Stimulated activated CD4-positive, alpha-beta T cell treated with anti-CD3 and anti-CD28 coated beads, Interleukin-15, amount 100 ng/mL, for 48 hours (primary cell): Measurements from ENCODE around the gene OOSP4A.
"Not testable (repeated sequence)": the region's sequence is repeated elsewhere in the genome, so short reads cannot be mapped to it uniquely, and the experiment has no call there.

Experiments used
- DNase-seq, 2 donors: peaks; one replicate each; pipeline ENCODE4 v3.0.0-alpha.2; 2020; ENCODE audit warnings: low read depth in 2 of 2

Gene OOSP4A

DNA sequence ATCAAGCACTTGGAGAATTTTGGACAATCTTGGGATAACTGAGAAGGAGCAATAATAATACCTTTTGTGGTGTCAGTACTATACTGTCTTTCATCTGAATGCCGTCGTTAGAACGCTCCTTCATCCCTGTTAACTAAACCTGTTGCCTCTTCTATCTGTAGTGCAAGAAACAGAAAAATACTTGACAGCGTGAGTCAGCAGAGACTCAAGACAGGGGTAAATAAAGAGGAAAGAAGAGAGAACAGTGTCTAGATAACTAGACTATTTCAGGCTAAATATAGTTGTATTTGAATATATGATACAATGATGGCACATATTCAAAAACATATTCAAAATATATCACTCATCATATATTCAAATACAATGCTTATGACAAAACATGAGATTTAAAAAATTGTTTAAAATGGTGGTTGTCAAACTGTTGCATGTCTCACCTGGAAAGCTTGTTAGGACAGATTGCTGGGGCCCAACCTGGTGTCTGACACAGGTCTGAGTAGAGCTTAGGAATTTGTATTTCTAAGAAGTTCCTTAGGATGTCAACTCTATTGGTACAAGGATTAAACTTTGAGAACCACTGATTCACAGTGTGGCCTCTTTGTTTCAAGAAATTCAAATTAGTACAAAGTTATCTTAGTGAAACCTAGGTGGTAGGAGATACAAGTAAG, 17.4 kb downstream of the OOSP4A start:
- DNase-seq = no peak

DNA sequence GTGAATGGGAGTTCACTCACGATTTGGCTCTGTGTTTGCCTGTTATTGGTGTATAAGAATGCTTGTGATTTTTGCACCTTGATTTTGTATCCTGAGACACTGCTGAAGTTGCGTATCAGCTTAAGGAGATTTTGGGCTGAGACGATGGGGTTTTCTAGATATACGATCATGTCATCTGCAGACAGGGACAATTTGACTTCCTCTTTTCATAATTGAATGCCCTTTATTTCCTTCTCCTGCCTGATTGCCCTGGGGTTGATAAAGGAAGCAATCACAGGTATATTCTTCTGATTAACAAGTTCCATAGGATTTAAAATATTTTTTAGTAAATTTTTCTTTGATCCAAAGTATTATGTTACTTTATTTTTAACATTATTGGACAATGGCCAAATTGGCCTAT, 18.2 kb downstream of the OOSP4A start:
- DNase-seq = not testable (repeated sequence)

DNA sequence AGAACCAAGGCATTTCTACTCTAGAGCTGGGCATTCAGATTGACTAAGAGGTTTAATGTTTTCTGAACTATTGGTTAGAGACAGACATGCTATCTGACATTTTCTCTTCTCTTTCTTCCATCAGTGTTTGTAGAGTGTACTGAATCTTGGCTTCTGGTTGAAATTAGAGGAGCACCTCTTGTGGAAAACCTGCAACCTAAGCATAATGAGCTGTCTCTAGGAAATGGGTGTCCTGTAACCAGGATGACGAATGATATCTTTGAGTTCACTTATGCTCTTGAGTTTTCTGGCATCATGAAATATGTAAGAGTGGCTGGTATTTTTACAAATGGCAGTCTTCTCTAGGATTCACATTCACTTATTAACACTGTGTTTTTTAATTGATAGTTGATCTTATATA, 19.4 kb downstream of the OOSP4A start:
- no peak for DNase-seq

DNA sequence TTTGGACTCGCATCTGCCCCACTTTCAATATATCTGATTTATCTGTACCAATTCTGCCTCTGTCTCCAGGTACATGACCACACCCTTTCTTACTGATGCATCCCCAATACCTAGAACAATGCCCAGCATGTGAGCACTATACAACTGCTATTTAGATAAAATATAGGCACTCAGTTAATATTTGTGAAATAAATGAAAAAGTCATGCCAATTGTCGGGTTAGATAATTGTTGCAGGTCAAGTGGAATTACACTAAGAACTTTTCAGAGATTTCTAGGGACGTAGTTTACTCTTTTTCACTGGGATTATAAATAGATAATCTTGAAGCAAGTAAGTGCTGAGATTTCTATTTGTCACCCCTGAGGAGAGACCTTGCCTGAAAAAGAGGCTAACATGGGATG, 20.5 kb downstream of the OOSP4A start:
- no peak for DNase-seq

DNA sequence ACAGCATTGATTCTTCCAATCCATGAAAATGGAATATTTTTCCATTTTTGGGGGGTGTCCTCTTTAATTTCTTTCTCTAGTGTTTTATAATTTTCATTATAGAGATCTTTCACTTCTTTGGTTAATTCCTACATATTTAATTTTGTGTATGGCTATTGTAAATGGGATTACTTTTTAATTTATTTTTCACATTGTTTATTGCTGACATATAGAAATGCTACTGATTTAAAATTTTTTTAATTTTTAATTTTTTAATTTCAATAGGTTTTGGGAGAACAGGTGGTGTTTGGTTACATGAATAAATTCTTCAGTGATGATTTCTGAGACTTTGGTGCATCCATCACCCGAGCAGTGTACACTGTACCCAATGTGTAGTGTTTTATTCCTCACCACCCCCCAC, 26.6 kb downstream of the OOSP4A start:
- no peak for DNase-seq

DNA sequence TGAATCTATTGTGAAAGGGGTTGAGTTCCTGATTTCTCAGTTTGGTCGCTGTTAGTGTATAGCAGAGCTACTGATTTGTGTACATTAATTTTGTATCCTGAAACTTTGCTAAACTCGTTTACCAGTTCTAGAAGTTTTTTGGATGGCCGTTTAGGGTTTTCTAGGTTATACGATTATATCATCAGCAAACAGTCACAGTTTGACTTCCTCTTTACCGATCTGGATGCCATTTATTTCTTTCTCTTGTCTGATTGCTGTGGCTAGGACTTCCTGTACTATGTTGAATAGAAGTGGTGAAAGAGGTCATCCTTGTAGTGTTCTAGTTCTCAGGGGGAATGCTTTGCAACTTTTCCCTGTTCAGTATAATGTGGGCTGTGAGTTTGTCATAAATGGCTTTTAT, 28.6 kb downstream of the OOSP4A start:
- DNase-seq = no peak

DNA sequence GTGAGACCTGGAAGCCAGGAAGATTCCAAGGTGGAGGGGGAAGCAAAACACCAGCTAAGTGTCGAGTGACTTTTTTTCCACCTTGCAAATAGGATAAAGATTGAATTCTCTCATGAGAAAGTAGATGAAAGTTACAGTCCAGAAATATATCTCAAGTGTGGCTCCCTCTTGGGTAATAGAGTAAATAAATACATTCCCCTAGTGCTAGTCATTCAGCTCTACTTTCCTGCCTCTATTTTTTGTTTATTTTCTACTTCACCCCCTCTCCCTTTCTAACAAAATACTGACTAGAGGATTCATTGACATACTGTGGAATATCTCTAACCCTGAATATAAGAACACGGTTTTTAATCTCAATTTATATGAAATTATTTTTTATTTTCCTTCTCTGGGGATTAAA, 34.0 kb downstream of the OOSP4A start:
- no peak for DNase-seq

DNA sequence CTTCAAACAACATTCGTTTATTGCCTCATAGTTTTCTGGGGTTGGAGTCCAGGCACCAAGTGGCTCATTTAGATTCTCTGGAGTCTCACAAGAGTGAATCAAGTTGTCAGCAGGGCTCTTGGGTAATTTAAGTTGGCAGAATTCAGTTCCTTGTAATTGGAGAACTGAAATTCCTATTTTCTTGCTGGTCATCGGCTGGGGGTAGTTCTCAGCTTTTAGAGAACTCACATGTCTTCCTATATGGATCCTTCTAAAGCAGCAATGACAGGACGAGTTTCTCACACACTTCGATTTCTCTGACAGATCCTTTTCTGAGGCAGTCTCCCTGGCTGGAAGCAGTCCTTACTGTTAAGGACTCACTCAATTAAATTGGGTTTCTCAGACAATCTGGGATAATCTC, 35.9 kb downstream of the OOSP4A start:
- no peak for DNase-seq

DNA sequence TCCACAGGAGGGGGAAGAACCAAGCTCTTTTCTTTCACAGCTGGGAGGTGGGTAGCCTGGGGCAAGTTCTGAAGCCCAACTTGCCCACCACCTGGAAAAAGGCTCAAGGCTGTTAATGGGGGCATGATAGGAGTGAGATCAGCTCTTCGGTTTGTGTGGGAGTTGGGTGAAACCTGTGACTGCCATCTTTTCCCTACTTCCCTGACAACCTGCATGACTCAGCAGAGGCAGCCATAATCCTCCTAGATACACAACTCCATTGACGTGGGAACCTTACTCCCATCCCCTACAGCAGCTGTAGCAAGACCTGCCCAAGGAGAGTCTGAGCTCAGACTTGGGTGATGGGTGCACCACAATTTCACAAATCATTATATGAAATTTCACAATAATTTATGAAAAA, 39.9 kb downstream of the OOSP4A start:
- DNase-seq = no peak

DNA sequence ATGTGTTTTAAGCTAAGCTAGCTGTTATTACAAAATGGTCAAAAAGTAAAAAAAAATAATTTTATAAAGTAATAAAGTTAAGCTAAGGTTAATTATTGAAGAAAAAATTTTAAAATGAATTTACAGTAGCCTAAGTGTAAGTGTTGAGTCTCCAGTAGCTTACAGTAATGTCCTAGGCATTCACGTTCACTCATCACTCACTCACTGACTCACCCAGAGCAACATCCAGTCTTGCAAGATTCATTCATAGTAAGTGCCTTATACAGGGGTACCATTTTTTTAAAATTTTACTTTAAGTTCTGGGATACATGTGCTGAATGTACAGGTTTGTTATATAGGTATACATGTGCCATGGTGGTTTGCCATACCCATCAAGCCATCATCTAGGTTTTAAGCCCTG, 41.5 kb downstream of the OOSP4A start:
- DNase-seq = no peak

DNA sequence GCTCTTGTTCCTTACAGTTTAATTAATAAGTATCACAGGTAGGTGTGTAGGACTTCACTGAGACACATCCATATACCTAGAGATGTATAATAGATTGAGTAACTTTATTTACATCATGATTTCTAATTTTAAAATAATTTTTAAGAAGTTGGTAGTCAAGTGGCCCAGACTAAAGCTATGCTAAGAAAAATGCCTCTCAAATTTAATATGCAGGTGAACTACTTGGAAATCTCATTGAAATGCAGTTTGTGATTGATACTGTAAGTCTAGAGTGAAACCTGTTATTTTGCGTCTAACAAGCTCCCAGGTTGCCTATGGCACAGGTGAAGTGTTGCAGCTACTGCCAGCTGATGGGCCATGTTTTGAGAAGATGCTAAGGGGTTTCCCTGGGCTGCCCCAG, 53.0 kb downstream of the OOSP4A start, which contains the start of gene OOSP4B:
TSS of gene OOSP4B (plus strand) at position 301 of the 400 bp plus-strand sequence.
- no peak for DNase-seq

DNA sequence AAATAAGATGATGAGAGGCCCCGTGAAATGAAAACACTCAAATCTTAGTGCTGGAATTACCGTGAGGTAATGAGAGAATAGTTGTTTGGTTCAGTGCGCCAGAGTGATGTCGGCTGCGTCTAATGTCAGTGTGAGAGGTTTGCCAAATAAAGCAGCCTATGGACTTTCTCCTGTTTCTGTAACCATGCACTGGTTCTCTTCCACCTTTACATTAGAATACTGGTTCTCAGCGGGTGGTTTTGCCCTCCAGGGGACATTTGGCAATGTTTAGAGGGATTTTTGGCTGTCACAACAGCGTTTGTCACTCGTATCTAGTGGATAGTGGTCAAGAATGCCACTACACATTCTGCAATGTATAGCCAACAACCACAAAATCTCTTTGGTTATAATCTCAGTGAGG, 54.2 kb downstream of the OOSP4A start:
- no peak for DNase-seq
